A549 treated with Hydrocortisone at 1 μM for 4 hours (cell line): Measurements from ENCODE around the gene ZC3H11A. TPM values are rescaled to one million over a fixed set of nuclear protein-coding genes. Genes with fewer than 3 reads are reported as not detected.

Source experiments
- total RNA-seq: library from RNA; stranded (reverse); fragments of 200-300 nt; extraction: Qiagen RNA extraction; gene quantifications from 5 replicates; pipeline ENCODE4 v1.2.3, GENCODE V29; 2022

The ZC3H11A gene
- total RNA-seq, result 38.0 to 58.6 TPM (median 42.4 TPM) in 5 replicates

DNA sequence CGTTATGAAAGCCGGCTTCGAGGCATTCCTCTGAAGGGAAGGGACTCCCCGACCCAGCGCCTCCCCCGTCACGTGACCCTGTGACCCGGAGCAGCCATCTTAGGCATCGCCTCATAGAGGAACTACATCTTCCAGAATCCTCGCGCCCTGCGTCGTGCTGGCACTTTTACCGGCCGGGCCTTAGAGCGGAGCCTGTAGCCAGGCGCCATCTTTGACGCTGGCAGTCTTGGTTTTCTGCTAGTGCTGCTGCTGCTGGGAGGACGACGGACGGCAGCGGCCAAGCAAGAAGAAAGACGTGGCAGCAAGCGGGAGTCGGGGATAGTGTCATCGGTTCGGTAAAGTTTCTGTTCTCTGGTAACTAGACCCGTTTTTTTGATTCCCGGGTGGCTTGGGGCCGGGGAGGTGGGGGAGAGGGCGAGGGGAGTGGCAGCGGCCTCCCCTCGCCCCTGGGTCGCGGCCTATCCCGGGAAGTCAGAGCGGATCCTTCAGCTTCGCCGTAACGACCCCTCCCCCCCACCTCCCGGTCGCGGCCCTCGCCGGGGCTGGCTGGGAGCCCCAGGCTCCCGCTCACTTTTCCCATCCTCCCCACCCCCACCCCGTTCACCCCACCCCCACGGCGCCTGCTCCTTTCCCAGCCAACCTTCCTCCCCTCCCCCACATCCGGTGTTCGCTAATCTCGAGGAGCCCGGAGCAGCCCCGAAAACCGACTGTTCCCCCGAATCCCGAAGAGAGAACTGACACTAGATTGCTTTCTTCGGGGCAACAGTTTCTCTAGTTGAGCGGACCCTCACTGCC is at the start of gene ZC3H11A, which contains the start of gene ZBED6:
ZC3H11A (plus strand) TSS at position 183 of the 795 bp plus-strand sequence. CDS start 21,448 bp downstream, outside the sequence.
ZBED6 (plus strand) TSS at position 183 of the 795 bp plus-strand sequence. CDS start 1,900 bp downstream, outside the sequence.

DNA sequence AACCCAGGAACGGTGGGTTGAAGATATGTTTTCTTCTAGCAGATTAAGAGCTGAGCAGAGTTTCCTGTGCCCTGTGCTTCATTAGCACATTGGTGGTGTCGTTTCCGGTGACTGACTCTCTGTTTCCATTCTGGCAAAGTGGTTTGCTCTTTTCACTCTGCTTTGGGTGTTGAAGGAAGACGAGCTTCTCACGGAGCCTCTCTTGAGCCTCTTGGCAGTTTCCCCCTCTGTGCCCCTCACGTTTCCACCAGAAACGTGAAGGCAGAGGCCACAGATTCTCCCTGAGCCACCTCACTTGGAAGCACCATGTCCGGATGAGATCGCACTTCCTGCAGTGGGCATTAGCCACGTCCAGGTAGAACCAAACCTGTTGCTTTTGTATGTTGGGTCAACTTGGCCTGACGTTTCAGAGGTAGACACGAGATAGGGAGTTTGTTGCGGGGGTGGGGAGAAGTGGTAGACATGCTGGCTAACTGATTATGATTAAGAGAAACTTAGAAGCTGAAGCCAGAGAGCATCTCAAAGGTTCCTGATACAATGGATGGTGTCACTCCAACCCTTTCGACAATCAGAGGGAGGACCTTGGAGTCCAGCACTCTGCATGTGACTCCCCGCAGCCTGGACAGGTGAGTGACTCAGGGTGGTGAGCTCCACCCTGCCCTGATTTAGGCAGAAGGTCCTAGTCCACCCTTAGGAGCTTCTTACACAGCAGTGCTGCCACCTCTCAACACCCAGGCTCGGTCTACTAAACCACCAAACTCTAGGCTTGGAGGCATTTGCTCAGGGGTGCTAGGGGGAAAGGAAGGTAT is 30.2 kb upstream of the ZC3H11A start, which contains the start of gene LAX1:
LAX1 (plus strand) TSS at position 155 of the 809 bp plus-strand sequence; CDS start at position 538, 383 bp downstream.

Other genes with a start within 250 kb of the ZC3H11A start
- 16.6 to 29.4 TPM (median 21.2 TPM) in 5 replicates for gene ATP2B4, start 168.8 kb upstream of the ZC3H11A start, total RNA-seq
- gene LAX1, start 30.4 kb upstream of the ZC3H11A start, total RNA-seq, result not detected in 5 replicates
- 1.1 to 4.0 TPM (median 3.0 TPM) in 5 replicates for gene ZBED6, start within 50 bp of the ZC3H11A start, total RNA-seq
- gene SNRPE, start 66.0 kb downstream of the ZC3H11A start, total RNA-seq, result 152 to 265 TPM (median 251 TPM) in 5 replicates